Activated T-helper 1 cell treated with anti-CD3 and anti-CD28 coated beads, Interleukin-2, amount 50 U/mL, for 16 hours (primary cell): ENCODE results near the gene SLC16A2.
"Not testable (repeated sequence)": the region's sequence is repeated elsewhere in the genome, so short reads cannot be mapped to it uniquely, and the experiment has no call there.

ENCODE experiments used
- DNase-seq, 2 donors: peaks; one replicate each; pipeline ENCODE4 v3.0.0-alpha.2; 2020; ENCODE audit warnings: low read depth in 1 of 2, low spot score in 1 of 2

Gene SLC16A2

DNA sequence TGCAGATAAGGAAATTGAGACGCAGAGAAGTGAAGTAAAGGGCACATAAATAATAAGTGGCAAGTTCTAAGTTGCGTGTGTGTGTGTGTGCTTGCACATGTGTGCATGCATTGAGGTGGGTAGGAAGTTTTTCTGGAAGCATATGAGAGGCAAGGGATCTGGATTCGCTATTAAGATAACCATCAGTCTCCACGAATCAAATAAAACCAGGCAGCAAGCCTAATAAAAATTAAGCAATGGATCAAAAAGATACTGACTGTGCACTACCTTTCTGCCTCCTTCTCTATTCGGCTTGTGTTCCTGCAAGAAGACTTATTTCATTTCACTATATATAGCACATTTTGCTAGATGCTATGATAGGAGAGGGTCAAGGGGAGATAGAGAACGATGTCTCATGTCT is 23.8 kb downstream of the SLC16A2 start:
- DNase-seq = no peak

DNA sequence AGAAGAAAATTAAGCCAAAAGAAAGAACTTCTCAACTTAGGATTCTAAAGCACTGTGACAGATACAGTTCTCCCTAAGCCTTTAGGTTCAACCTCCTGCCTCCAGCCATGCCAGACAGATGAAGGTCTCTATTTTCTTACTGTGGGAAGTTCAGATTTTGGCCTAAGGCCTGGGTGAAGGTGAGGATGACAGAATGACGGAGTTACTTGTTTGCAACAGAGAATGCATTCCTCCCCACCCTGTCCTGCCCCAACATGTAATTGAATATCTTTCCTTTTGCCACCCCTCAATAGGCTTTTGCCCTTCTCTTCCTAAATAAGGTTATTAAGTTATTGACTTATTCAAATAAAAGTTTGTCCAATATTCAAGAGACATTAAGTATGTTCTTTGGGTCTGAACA is 25.6 kb downstream of the SLC16A2 start:
- no peak for DNase-seq

GRCh38 chrX:74448669-74449068 is 27.4 kb downstream of the SLC16A2 start:
- no peak for DNase-seq

GRCh38 chrX:74449322-74449936 is 28.1 kb downstream of the SLC16A2 start:
- DNase-seq = peak in 1 of 2 donors; percentile 3

DNA sequence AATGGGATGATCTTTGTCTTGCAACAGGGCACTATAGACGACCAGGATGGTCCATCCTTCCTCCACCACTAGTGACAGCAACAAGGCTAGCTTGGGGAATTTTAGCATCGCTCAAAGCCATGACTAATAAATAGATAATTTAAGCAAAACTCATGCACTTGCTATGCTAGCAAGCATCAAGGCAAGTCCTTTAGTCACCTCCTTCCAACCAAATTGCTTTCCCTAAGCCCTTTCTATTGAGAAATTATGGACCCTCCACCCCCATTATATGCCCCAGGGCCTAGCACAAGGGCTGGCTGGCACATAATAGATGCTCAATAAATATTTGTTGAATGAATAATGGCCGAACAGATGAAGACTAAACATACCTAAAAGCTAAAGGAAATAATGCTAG is 28.6 kb downstream of the SLC16A2 start:
- no peak for DNase-seq

DNA sequence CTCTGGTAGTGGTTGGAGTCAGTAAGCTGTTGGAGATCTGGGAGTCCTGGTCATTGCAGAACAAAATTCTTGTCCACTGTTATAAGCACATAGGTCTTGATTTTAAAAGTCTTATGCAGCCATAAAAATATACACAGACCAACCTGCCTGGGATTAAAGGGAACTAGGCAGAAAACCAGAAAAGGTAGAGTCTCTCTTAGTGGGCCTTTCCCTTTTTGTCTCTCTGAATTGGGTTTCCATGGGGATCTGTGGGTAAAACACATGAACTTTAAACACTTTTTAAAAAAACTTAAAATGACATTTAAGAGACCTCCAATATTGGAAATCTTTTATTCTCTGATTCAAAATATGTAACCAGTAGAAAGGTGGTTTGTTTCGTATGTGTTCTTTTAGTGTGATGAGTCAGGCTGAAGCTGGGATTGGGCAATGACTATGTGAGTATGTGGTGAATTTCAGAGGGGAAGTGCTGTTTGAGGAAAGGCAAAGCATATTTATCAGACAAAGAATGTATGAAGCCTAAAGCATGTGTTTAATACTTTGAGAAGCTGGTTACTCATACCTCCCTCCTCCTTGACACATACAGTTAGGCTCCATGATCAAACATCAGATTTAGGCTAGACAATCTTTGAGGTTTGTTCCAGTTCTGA is 29.6 kb downstream of the SLC16A2 start:
- no peak for DNase-seq

DNA sequence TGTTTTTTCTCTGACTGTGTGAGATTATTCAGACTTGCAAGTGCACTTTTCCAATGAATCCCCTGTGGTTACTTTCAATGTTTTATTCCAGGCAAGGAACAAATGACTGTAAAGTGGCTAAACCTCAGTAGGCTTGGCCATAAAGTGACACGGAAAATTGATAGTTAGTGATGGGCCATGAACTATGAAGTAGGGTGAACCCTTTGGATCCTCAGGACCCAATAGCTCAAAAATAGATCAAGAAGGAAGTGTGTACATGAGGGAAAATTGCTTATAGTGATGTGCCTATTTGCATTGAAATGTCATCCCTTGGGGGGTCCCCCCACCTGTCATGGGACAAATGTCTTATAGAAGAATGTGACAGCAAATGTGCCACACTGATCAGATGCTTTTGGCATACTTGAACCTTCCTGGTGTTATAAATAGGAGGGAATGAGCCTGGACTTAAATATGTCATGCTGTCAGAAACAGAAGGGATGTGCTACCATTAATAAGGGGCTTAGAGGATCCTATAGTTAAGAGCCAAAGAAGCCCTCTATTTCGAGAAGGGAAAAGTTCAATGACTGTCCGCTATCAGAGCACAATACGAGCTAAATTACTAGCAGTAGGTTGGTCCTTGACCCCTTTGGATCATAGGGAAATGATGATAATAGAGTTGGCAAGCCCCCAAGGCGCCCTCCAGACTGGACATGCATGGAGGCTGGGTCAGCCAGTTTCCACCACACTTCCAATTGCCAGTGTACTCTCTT is 30.3 kb downstream of the SLC16A2 start:
- no peak for DNase-seq

DNA sequence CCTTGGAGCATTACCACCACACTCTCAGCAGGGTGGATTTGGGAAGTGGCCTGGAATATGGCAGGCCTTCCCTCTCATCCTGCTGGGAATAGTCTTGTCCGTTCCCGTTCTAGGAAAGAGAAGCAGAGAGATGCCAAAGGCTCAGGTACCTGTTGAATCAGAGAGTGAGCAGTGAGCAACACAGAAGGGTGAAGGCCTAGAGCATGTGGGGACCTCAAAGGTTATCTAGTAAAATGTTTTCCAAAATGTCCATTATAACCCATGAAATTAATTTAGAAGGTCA is 30.8 kb downstream of the SLC16A2 start:
- no peak for DNase-seq

DNA sequence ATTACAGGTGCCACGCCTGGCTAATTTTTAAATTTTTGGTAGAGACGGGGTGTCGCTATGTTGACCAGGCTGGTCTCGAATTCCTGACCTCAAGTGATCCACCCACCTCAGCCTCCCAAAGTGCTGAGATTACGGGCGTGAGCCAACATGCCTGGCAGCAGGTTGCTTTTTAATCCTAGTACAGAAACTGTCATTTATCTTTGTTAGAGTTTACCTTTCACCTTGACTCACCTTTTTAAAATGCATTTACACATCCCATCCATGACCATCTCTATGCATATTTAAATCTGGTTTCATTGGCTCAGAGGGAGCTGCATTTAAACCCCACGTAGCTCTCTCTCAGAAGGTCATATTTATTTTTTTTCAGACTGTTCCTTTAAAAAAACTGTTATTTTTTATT is 31.9 kb downstream of the SLC16A2 start:
- DNase-seq = no peak

DNA sequence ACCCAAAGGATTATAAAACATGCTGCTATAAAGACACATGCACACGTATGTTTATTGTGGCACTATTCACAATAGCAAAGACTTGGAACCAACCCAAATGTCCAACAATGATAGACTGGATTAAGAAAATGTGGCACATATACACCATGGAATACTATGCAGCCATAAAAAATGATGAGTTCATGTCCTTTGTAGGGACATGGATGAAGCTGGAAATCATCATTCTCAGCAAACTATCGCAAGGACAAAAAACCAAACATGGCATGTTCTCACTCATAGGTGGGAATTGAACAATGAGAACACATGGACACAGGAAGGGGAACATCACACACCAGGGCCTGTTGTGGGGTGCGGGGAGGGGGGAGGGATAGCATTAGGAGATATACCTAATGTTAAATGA is 32.9 kb downstream of the SLC16A2 start:
- DNase-seq = not testable (repeated sequence)

DNA sequence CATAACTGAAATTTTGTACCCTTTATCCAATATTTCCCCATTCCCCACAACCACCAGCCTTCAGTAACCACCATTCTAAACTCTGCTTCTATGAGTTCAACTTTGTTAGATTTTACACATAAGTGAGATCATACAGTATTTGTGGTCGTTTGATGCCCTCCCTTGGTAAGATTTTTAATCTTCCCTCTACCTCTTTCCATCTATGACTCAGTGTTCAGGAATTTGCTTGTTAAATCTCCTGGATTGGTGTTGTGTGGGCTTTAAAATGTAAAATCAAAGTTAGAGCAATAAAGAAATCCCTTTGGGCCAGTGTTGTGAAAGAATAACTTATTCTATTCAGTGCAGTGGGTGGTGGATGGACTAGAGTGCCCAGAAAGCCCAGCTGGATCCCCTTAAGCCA is 37.4 kb downstream of the SLC16A2 start:
- no peak for DNase-seq

GRCh38 chrX:74461384-74461783 is 40.1 kb downstream of the SLC16A2 start:
- no peak for DNase-seq

DNA sequence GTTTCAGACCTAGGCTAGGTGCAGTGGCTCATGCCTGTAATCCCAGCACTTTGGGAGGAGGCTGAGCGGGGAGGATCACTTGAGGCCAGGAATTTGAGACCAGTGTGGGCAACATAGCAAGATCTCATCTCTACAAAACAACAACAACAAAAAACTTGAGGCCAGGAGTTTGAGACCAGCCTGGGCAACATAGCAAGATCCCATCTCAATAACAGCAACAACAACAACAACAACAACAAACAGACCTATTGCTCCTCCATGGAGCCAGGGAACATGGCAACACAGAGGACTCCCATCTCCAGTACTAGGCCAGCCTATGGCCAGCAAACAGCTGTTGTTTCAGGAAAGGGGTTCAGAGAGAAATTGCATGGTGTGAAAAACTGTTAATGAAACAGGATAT is 43.4 kb downstream of the SLC16A2 start:
- no peak for DNase-seq

DNA sequence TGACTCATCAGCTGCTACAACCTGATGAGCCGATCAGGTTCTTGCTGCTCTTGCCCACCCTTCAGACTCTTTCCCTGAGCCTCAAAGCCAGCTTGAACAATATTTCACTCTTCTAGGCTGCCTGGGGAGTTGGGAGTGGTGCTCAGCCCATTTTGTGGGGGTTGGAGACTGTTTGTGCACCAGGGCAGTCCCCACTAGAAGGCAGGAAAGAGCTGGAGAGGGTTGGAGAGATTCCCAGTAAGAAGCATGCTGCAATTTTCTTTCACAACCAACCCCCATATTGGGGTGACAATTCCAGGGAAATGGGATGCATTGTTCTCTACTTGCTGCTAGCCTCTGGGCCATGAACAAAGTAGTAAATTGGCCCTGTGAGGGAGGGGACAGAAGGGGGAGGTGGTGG is 44.1 kb downstream of the SLC16A2 start:
- DNase-seq = no peak

DNA sequence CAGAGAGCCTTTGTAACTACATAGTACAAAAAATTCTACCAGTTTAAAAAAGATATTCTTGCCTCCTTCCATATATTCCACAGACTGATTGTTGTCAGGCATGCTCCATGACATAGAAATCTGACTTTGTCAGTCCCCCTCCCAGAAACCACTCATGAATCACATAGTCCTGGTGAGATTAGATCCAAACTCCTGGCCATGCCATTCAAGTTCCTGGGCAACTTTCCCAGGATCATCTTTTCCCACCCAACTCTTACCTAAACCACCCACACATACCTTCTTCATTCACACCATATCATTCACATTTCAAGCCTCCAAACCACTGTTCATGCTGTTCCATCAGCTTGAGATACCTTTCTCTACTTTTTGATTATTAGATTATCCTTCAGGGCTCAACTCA is 46.4 kb downstream of the SLC16A2 start:
- DNase-seq = no peak

DNA sequence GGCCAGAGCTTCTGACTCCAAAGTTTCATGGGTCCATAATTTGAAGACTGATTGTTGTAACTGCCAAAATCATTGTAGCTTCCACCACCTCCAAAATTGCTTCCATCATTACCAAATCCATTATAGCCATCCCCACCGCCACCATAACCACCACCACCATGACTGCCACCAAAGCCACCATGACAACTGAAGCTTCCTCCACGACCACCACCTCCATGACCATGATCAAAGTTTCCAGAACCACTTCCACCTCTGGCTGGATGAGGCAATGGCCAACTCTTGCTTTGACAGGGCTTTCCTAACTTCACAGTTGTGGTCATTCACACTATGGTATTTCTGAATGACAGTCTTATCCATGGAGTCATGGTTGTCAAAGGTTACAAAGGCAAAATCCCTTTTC is 51.8 kb downstream of the SLC16A2 start:
- not testable (repeated sequence) for DNase-seq

DNA sequence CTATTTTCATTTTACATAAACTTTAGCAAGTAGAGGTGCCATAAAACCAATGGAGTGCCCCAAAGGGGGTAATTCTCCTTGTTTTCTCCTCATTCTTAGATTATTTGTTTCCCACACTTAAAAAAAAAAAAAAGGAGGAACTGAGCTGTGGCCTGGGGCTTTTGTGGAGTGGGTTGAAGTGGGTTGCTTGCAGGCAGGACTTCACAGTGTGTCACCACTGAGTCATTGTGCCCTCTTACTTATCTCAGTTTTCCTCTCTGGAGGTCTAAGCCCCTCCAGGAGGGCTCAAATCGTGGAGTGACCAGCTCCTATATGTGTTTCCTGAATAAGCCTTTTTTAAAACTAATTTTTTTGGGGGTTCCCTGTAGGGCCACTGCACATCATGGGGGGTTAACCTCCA is 69.0 kb downstream of the SLC16A2 start:
- DNase-seq = no peak

- DNase-seq = no peak
Measured at GRCh38 chrX:74492720-74493201, 71.5 kb downstream of the SLC16A2 start.

DNA sequence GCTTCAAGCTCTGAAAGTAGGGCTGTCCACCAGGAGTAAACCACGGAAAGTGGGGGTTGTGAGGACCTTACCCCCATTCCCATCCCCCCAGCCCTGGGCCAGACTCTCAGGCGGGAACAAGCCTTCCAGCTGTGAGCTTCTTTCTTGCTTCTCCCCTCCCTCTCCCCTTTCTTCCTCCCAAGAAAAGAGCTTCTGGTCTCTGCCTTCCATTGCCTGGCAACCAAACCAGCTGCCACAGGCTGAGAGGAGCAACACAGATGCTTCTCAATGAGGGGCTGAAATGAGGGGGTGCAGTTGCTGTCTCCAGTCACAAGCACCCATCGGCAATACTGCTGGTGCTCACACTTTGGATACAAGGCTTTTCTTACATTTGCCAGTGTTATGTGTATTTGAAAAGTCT is 72.5 kb downstream of the SLC16A2 start:
- no peak for DNase-seq

DNA sequence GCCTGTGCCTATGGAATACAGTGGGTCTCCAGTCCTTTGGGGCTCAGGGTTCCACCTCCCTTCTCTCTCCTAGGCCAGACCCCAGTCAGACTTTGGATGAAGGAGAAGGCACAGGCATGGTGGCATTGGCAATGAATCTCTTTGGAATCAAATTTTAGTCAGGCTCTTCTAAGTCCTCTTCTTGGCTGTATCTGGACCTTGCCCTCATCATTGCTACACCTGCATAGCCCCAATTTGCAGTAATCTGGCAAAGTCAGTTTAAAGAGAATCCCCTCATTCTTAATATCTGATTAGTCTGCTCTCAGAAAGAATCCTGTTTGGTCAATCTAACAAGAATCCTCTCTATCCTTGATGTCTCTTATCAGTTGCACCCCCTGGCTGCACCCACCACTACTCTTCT is 77.6 kb downstream of the SLC16A2 start:
- no peak for DNase-seq

- DNase-seq = no peak
Measured at GRCh38 chrX:74500067-74500466, 78.8 kb downstream of the SLC16A2 start.

DNA sequence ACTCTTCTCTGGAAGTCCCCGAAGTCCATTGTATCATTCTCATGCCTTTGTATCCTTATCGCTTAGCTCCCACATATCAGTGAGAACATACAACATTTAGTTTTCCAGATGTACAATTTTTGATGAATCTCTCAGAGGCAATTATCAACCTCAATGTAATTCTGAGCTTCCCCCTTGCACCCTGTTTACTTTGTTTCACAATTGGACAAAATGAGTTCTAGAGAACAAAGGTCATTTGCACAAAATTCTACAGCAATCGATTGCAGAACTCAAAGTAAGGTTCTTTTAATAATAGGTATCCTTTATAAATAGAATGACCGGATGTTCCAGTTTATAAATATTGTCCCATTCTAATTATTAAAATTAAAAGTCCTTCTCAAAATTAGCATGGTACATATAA is 79.3 kb downstream of the SLC16A2 start:
- DNase-seq = no peak

GRCh38 chrX:74505437-74505836 is 84.1 kb downstream of the SLC16A2 start:
- DNase-seq = no peak
